GM18526 (cell line): ENCODE results near the gene MAS1L.

Source experiments
- POLR2A ChIP-seq: IDR thresholded peaks from 3 replicates; pipeline ENCODE4 v1.6.1; 2011; ENCODE audit not compliant: insufficient read length; ENCODE audit errors: extremely low read depth

The MAS1L gene

GRCh38 chr6:29465801-29466200, 22.0 kb downstream of the MAS1L start:
- TF ChIP-seq POLR2A = no peak

- TF ChIP-seq POLR2A = no peak
Observed at GRCh38 chr6:29465279-29465678, 22.5 kb downstream of the MAS1L start.

- no peak for TF ChIP-seq POLR2A
Observed at GRCh38 chr6:29462022-29462421, 25.7 kb downstream of the MAS1L start.

- TF ChIP-seq POLR2A = no peak
Observed at GRCh38 chr6:29461021-29461814, 26.5 kb downstream of the MAS1L start.

- TF ChIP-seq POLR2A = no peak
Observed at GRCh38 chr6:29456971-29457370, 30.8 kb downstream of the MAS1L start, which contains the start of the genes OR11A1 and OR2H1. Gene OR11A1 (minus strand): TSS chr6:29457071. CDS start chr6:29427641, 29,430 bp downstream. Gene OR2H1 (plus strand): TSS chr6:29457155. CDS start chr6:29461770, 4,615 bp downstream.

- no peak for TF ChIP-seq POLR2A
Observed at GRCh38 chr6:29451471-29452193, 36.1 kb downstream of the MAS1L start.

- TF ChIP-seq POLR2A = no peak
Observed at GRCh38 chr6:29447670-29448069, 40.1 kb downstream of the MAS1L start.

- no peak for TF ChIP-seq POLR2A
Observed at GRCh38 chr6:29442719-29443118, 45.0 kb downstream of the MAS1L start.

- TF ChIP-seq POLR2A = no peak
Observed at GRCh38 chr6:29439006-29439405, 48.8 kb downstream of the MAS1L start, which contains the start of gene OR10C1. Gene OR10C1 (plus strand): TSS chr6:29439306. CDS start chr6:29440016, 710 bp downstream.
